DND-41 (cell line): Measurements from ENCODE around the gene MYH11.

Experiments
- CTCF ChIP-seq: IDR thresholded peaks from 2 replicates; pipeline ENCODE4 v1.5.1; 2012; ENCODE audit warnings: borderline replicate concordance, low read length, moderate library complexity, mild to moderate bottlenecking; ENCODE audit not compliant: poor library complexity, severe bottlenecking; ENCODE audit errors: extremely low read depth
- EZH2 ChIP-seq: IDR thresholded peaks from 3 replicates; pipeline ENCODE4 v1.6.1; 2012; ENCODE audit warnings: borderline replicate concordance, low read depth, mild to moderate bottlenecking, moderate library complexity, low read length, inconsistent platforms; ENCODE audit not compliant: severe bottlenecking

GRCh38 chr16:15780805-15781204, 76.0 kb downstream of the MYH11 start:
- TF ChIP-seq CTCF = no peak
- TF ChIP-seq EZH2 = no peak
